ENCODE data around the gene COX19.

DNA sequence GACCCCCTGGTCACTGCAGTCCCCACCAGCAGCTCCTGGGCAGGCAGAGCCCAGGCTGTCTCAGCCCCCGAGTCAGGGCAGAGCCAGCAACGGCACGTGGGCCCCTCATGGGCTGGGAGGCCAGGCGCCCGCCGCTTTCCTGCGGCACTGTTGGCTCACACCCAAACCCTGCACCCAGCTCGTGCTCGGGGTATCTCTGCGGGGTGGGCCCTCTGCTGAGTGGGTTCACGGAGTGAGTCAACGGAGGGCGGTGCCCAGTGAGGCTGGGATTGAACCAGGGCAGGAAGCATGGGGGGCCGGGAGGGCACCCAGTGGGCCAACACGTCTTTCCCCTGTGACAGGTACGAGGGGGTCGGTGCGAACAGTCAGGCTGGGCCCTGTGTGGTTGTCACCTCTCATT lies 49.7 kb downstream of the COX19 start:
- no peak for TF ChIP-seq CTCF (conservative IDR thresholded peaks at IDR 0.05 in 1 of 2, IDR thresholded peaks at IDR 0.05 in 1 of 2; ENCODE audit: low read depth in 1 of 2, low read length in 2 of 2)
- no peak for TF ChIP-seq EZH2 (IDR thresholded peaks at IDR 0.05; ENCODE audit: low read length, missing control alignments)

All from fibroblast of lung (primary cell).